ENCODE measurements around the gene HTRA3.
A peak's percentile ranks its signal among the peaks of the same experiment; 100 is the strongest.

The HTRA3 gene

DNA sequence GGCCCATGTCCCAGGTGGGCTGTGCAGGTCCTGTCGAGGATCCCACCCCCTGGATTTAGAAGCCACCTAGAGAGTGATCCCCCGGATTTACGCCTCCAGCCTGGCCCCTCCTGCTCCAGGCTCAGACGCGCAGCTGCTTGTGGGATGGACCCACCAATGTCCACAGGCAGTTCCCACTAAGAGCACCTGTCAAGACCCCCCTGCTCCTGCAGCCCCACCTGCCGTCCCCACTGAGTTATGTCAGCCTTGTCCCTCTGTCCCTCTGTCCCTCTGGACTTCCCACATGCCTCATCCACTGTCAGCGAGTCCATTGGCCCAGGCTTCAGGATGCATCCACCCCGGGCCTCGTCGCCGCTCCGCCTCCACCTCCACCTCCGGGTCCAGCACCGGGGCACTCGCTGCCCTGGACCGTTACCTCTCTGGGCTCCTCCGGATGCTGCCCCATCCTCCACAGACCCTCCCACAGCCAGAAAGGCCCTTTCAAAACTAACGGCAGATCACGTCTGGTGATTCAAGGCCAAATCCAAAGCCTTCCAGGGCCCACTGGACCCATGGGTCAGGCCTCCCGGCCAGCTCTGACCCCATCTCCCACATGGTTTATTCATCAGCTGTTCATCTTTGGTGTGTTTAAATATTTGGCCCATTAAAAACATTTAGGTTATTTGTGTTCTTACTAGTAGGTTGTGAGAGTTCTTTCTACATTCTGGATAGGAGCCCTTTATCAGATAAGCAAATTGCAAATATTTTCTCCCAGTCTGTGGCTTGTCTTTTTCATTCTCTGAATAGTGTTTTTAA lies 28.3 kb downstream of the HTRA3 start:
- TF ChIP-seq, protein P1, sequence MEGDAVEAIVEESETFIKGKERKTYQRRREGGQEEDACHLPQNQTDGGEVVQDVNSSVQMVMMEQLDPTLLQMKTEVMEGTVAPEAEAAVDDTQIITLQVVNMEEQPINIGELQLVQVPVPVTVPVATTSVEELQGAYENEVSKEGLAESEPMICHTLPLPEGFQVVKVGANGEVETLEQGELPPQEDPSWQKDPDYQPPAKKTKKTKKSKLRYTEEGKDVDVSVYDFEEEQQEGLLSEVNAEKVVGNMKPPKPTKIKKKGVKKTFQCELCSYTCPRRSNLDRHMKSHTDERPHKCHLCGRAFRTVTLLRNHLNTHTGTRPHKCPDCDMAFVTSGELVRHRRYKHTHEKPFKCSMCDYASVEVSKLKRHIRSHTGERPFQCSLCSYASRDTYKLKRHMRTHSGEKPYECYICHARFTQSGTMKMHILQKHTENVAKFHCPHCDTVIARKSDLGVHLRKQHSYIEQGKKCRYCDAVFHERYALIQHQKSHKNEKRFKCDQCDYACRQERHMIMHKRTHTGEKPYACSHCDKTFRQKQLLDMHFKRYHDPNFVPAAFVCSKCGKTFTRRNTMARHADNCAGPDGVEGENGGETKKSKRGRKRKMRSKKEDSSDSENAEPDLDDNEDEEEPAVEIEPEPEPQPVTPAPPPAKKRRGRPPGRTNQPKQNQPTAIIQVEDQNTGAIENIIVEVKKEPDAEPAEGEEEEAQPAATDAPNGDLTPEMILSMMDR (conservative IDR thresholded peaks at IDR 0.05; ENCODE audit: low read length) = no peak
- no peak for DNase-seq (ENCODE audit: low read depth)
- H3K4me3 ChIP-seq (ENCODE audit: low read length) = no peak overlapping the region

DNA sequence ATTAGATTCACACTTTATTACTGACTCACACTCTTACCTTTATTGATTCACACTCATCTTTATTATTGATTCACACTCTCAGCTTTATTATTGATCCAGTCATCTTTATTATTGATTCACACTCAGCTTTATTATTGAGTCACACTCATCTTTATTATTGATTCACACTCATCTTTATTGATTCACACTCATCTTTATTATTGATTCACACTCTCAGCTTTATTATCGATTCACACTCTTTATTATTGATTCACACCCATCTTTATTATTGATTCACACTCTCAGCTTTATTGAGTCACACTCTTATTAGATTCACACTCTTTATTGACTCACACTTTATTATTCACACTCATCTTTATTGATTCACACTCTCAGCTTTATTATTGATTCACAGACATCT lies 31.3 kb downstream of the HTRA3 start:
- TF ChIP-seq, protein P1 (conservative IDR thresholded peaks at IDR 0.05; ENCODE audit: low read length) = no peak
- DNase-seq (ENCODE audit: low read depth) = no peak
- no peak overlapping the region for H3K4me3 ChIP-seq (ENCODE audit: low read length)

DNA sequence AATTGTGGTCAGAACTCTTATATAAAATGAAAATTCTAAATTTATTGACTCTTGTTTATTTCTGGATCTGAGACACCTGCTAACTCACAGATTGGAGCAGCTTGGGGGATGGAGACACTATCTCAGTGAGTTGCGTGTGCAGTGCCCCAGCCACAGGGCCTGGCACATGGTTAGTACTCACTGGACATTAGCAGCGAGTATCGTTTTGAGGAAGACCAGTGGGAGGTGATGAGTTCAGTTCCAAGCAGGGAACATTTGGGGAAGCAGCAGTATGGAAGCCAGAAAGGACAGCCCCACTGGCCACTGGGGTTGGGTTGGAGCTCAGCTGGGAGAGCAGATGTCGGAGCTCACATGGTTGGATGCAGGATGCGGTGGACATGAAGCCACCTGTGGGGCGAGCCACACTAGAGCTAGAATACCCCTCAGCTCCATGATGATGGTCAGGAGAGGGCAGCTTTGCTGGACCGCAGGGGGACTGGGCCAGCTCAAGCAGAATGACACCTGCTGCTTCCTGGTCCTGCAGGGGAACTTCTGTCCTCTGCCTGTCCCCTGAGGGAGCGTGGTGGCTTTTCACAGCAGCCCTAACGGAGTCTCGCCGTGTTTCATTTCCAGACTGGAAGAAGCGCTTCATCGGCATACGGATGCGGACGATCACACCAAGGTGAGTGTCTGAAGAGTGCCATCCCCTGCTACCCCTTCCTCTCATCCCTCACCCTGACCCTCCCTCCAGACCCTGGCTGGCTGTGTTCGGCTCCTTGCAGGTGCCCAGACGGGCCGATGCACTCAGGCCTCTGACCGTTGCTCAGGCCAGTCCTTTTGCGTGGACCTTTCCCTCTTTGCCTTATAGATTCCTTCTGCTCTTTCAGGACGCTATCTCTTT lies 32.5 kb downstream of the HTRA3 start:
- no peak overlapping the region for H3K4me3 ChIP-seq (ENCODE audit: low read length)
- TF ChIP-seq, protein P1 (conservative IDR thresholded peaks at IDR 0.05; ENCODE audit: low read length) = no peak
- no peak for DNase-seq (ENCODE audit: low read depth)

DNA sequence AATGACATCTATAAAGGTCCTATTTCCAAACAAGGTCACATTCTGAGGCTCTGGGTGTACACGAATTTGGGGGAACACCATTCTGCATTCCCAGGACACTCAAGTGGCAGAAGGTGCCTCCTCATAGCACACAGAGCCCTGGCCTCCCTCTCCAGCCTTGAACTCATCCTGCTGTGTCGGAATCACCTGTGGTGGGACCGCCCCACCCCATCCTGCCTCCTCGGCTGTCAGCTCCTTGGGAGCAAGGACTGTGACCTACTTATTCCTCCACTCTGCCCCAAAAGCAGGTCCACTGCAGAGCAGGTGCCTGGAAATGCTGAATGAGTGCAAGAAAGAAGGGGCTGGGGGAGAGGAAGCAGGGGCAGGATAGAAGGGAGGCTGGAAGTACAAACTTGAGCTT lies 33.5 kb downstream of the HTRA3 start:
- no peak for DNase-seq (ENCODE audit: low read depth)
- no peak overlapping the region for H3K4me3 ChIP-seq (ENCODE audit: low read length)
- TF ChIP-seq, protein P1 (conservative IDR thresholded peaks at IDR 0.05; ENCODE audit: low read length) = no peak

DNA sequence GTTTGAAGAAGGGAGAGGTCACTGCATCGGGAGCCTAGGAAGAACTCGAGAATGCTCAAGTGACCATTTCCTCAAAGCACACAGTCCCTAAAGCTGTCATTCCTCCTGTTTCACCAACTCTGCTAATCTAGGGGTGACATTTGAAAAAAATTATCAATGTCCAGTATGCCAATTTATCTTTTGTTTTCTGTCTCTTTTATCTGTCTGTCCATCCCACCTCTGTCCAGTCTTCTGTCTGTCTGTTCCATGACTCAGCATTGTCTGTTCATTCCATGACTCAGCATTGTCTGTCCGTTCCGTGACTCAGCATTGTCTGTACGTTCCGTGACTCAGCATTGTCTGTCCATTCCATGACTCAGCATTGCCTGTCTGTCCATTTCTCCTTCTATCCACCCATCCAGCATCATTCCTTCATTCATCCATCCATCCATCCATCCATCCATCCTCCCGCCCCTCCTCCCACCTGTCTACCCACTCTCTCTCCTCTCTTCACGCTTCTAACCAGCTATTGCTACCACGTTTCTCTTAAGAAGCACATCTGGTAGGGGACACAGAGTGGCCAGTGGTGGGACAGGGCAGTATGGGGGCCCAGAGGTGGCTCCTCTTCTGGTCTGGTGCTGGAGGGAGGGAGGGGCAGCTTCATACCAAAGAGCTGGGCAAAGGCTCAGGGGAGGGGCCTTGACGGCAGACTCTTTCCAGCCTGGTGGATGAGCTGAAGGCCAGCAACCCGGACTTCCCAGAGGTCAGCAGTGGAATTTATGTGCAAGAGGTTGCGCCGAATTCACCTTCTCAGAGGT lies 34.1 kb downstream of the HTRA3 start:
- no peak overlapping the region for H3K4me3 ChIP-seq (ENCODE audit: low read length)
- peak; percentile 91 for DNase-seq (ENCODE audit: low read depth)
- TF ChIP-seq, protein P1 (conservative IDR thresholded peaks at IDR 0.05; ENCODE audit: low read length) = no peak

DNA sequence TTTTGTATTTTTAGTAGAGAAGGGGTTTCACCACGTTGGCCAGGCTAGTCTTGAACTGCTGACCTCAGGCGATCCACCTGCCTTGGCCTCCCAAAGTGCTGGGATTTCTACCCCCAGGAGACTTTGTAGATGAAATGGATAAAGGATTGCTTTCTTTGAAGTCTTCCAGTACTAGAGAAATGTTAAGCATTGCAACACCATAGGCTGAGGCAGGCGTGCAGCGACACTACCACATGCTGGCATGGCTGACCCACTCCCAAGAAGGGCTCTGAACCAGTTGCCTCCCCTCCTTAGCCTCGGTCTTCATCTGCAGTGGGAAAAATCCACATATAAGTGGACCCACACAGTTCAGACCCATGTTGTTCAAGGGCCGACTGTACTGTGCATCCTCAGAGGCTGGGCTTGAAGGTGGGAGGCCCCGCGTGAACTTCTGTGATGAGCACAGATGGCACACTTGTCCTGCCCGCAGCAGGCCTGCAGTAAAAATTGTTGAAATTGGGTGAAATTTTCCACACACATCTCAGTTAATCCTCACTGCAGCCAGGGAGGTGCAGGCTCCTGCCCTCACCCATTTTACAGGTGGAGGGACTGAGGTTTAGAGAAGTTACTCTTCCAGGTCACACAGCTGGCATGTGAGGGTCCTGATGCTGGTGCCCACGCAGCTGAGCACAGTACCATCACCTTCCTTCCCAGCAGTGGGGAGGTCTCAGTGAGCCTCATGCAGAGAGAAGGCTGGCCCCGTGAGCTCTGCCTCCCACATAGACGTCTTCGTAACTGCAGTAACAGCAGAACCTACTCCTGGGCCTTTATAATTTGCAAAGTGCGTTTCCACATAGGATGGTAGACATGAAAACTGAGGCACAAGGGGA lies 35.5 kb downstream of the HTRA3 start:
- TF ChIP-seq, protein P1 (conservative IDR thresholded peaks at IDR 0.05; ENCODE audit: low read length) = no peak
- DNase-seq (ENCODE audit: low read depth) = no peak

More for the DNA sequence above, 35.5 kb downstream of the HTRA3 start:
- H3K4me3 ChIP-seq (ENCODE audit: low read length) = no peak overlapping the region

Data from AG10803 (cell line).